Liver (tissue), 9 donors: Measurements from ENCODE around the gene FAM184A. TPM values are rescaled to one million over a fixed set of nuclear protein-coding genes. Genes with fewer than 3 reads are reported as not detected.

Experiments
- DNase-seq: peaks from one replicate; pipeline ENCODE4 v3.0.0-alpha.2; 2017; ENCODE audit warnings: low spot score
- H3K27ac ChIP-seq, 2 donors: one replicate each; pipeline ENCODE4 v1.7.0; 2013; ENCODE audit warnings: inconsistent platforms in 2 of 2, low read length in 2 of 2, control low read depth in 1 of 2, low read depth in 1 of 2, mild to moderate bottlenecking in 1 of 2
- H3K27me3 ChIP-seq, 4 donors: one replicate each; pipeline versions ENCODE4 v1.6.1 to v1.7.0; 2013; ENCODE audit warnings: low read length in 3 of 4, inconsistent platforms in 1 of 4, mild to moderate bottlenecking in 1 of 4, moderate library complexity in 1 of 4; ENCODE audit not compliant: control insufficient read depth in 4 of 4, insufficient read depth in 4 of 4
- H3K36me3 ChIP-seq, 4 donors: one replicate each; pipeline versions ENCODE4 v1.6.1 to v1.7.0; 2013; ENCODE audit warnings: low read length in 3 of 4, mild to moderate bottlenecking in 3 of 4, low read depth in 1 of 4, moderate library complexity in 1 of 4; ENCODE audit not compliant: control insufficient read depth in 4 of 4, insufficient read depth in 3 of 4
- H3K4me1 ChIP-seq, 4 donors: one replicate each; pipeline versions ENCODE4 v1.6.1 to v1.7.0; 2013; ENCODE audit warnings: low read length in 3 of 4, mild to moderate bottlenecking in 3 of 4, moderate library complexity in 1 of 4; ENCODE audit not compliant: control insufficient read depth in 4 of 4, insufficient read depth in 4 of 4
- H3K4me3 ChIP-seq, 3 donors: one replicate each; pipeline versions ENCODE4 v1.6.1 to v1.7.0; 2013; ENCODE audit warnings: low read length in 3 of 3, control low read depth in 1 of 3, low read depth in 1 of 3, mild to moderate bottlenecking in 1 of 3
- H3K9ac ChIP-seq, 2 donors: one replicate each; pipeline ENCODE4 v1.7.0; 2013; ENCODE audit warnings: low read length in 2 of 2, mild to moderate bottlenecking in 2 of 2, moderate library complexity in 2 of 2, control low read depth in 1 of 2, low read depth in 1 of 2
- H3K9me3 ChIP-seq, 4 donors: one replicate each; pipeline versions ENCODE4 v1.6.1 to v1.7.0; 2013; ENCODE audit warnings: low read length in 3 of 4; ENCODE audit not compliant: control insufficient read depth in 4 of 4
- EGR1 ChIP-seq, 2 donors: IDR thresholded peaks; 2 replicates each; pipeline ENCODE4 v1.6.1; 2016 to 2018; ENCODE audit warnings: antibody characterized with exemption in 2 of 2, low read depth in 2 of 2
- FOXA2 ChIP-seq: IDR thresholded peaks from 2 replicates; pipeline ENCODE4 v1.6.1; 2016; ENCODE audit warnings: antibody characterized with exemption
- GABPA ChIP-seq, 2 donors: IDR thresholded peaks in 1 of 2; conservative IDR thresholded peaks in 1 of 2; 2 replicates each; pipeline ENCODE4 v1.6.1; 2016; ENCODE audit warnings: antibody characterized with exemption in 2 of 2, mild to moderate bottlenecking in 1 of 2, moderate library complexity in 1 of 2
- HNF4A ChIP-seq, 2 donors: conservative IDR thresholded peaks; 2 replicates each; pipeline ENCODE4 v1.6.1; 2016; ENCODE audit warnings: antibody characterized with exemption in 2 of 2, mild to moderate bottlenecking in 2 of 2
- JUND ChIP-seq, 2 donors: IDR thresholded peaks; 2 replicates each; pipeline ENCODE4 v1.6.1; 2016; ENCODE audit warnings: antibody characterized with exemption in 2 of 2
- NR2F2 ChIP-seq: IDR thresholded peaks from 2 replicates; pipeline ENCODE4 v1.6.1; 2016; ENCODE audit warnings: antibody characterized with exemption
- RXRA ChIP-seq, 2 donors: IDR thresholded peaks; 2 replicates each; pipeline ENCODE4 v1.6.1; 2017 to 2018; ENCODE audit warnings: antibody characterized with exemption in 2 of 2, mild to moderate bottlenecking in 1 of 2
- SP1 ChIP-seq: IDR thresholded peaks from 2 replicates; pipeline ENCODE4 v1.6.1; 2018; ENCODE audit warnings: antibody characterized with exemption, mild to moderate bottlenecking
- TAF1 ChIP-seq: conservative IDR thresholded peaks from 2 replicates; pipeline ENCODE4 v1.6.1; 2016; ENCODE audit warnings: antibody characterized with exemption, mild to moderate bottlenecking
- YY1 ChIP-seq: IDR thresholded peaks from 2 replicates; pipeline ENCODE4 v1.6.1; 2016; ENCODE audit warnings: antibody characterized with exemption, mild to moderate bottlenecking
- WGBS: extraction: QIAGEN DNeasy Blood & Tissue Kit; methylation state at CpG from one replicate; pipeline ENCODE4 v1.1.7; 2013; 5-methylcytosine and 5-hydroxymethylcytosine counted together
- polyA plus RNA-seq, 2 donors: library from polyadenylated mRNA; stranded (reverse) in 1 of 2; unstranded in 1 of 2; fragments of 200-250 nt in 1 of 2; fragments of >200 nt in 1 of 2; fragmentation: Nextera tagmentation in 1 of 2; extraction: Ambion mirVana in 1 of 2; gene quantifications; one replicate each; pipeline versions ENCODE4 v1.2.1 to v1.2.3, GENCODE V29; 2013 to 2015
- total RNA-seq, 2 donors: library from RNA; depleted of rRNA; stranded (reverse); fragments of >200 nt; gene quantifications; one replicate each; pipeline ENCODE4 v1.2.3, GENCODE V29; 2014
- TF ChIP-seq, protein P1 (sequence below): IDR thresholded peaks from 2 replicates; pipeline ENCODE4 v1.6.1; 2016; ENCODE audit warnings: antibody characterized with exemption, mild to moderate bottlenecking
- TF ChIP-seq, protein P2 (sequence below): IDR thresholded peaks from 2 replicates; pipeline ENCODE4 v1.6.1; 2016; ENCODE audit warnings: antibody characterized with exemption
- TF ChIP-seq, protein P3 (sequence below): IDR thresholded peaks from 2 replicates; pipeline ENCODE4 v1.6.1; 2016; ENCODE audit warnings: antibody characterized with exemption
- TF ChIP-seq, protein P4 (sequence below): fragments of 150-350 bp; IDR thresholded peaks from 2 replicates; pipeline ENCODE4 v1.5.1; 2017; ENCODE audit warnings: improper control_type of control experiment, low read depth, low read length; ENCODE audit not compliant: missing input control
- TF ChIP-seq, protein P5 (sequence below): IDR thresholded peaks from 2 replicates; pipeline ENCODE4 v1.6.1; 2016; ENCODE audit warnings: antibody characterized with exemption
- donor health status: healthy.
- donor health status: healthy.
- donor health status: healthy.
- donor health status: healthy.
- donor health status: healthy.

The FAM184A gene
- total and polyA plus RNA-seq, 4 donors: 1.0 to 7.4 (median 4.0) TPM

DNA sequence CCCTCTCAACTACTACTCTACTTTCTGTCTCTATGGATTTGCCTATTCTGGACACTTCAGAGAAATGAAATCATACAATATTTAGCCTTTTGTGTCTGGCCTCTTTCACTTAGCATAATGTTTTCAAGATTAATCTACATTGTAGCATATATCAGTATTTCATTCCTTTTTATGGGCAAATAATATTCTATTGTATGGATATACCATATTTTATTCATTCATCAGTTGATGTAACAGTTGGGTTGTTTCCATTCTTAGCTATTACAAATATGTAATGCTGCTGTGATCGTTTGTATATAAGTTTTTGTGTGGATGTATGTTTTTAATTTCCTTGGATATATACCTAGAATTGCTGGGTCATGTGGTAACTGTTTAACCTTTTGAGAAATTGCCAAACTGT is 23.4 kb downstream of the FAM184A start:
- no peak overlapping the region for H3K4me3 ChIP-seq
- H3K27ac ChIP-seq: no peak overlapping the region
- no peaks in the 10 kb centered on the region for H3K9me3 ChIP-seq
- TF ChIP-seq, protein P1, sequence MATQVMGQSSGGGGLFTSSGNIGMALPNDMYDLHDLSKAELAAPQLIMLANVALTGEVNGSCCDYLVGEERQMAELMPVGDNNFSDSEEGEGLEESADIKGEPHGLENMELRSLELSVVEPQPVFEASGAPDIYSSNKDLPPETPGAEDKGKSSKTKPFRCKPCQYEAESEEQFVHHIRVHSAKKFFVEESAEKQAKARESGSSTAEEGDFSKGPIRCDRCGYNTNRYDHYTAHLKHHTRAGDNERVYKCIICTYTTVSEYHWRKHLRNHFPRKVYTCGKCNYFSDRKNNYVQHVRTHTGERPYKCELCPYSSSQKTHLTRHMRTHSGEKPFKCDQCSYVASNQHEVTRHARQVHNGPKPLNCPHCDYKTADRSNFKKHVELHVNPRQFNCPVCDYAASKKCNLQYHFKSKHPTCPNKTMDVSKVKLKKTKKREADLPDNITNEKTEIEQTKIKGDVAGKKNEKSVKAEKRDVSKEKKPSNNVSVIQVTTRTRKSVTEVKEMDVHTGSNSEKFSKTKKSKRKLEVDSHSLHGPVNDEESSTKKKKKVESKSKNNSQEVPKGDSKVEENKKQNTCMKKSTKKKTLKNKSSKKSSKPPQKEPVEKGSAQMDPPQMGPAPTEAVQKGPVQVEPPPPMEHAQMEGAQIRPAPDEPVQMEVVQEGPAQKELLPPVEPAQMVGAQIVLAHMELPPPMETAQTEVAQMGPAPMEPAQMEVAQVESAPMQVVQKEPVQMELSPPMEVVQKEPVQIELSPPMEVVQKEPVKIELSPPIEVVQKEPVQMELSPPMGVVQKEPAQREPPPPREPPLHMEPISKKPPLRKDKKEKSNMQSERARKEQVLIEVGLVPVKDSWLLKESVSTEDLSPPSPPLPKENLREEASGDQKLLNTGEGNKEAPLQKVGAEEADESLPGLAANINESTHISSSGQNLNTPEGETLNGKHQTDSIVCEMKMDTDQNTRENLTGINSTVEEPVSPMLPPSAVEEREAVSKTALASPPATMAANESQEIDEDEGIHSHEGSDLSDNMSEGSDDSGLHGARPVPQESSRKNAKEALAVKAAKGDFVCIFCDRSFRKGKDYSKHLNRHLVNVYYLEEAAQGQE: no peak
- TF ChIP-seq, protein P2, sequence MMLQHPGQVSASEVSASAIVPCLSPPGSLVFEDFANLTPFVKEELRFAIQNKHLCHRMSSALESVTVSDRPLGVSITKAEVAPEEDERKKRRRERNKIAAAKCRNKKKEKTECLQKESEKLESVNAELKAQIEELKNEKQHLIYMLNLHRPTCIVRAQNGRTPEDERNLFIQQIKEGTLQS: no peak
- TF ChIP-seq GABPA (IDR thresholded peaks at IDR 0.05 in 1 of 2, conservative IDR thresholded peaks at IDR 0.05 in 1 of 2) (no peak), RXRA (IDR thresholded peaks at IDR 0.05) (no peak), EGR1 (IDR thresholded peaks at IDR 0.05; ENCODE audit: low read depth in 2 of 2) (no peak), HNF4A (conservative IDR thresholded peaks at IDR 0.05) (no peak), NR2F2 (no peak)
- TF ChIP-seq, protein P3, sequence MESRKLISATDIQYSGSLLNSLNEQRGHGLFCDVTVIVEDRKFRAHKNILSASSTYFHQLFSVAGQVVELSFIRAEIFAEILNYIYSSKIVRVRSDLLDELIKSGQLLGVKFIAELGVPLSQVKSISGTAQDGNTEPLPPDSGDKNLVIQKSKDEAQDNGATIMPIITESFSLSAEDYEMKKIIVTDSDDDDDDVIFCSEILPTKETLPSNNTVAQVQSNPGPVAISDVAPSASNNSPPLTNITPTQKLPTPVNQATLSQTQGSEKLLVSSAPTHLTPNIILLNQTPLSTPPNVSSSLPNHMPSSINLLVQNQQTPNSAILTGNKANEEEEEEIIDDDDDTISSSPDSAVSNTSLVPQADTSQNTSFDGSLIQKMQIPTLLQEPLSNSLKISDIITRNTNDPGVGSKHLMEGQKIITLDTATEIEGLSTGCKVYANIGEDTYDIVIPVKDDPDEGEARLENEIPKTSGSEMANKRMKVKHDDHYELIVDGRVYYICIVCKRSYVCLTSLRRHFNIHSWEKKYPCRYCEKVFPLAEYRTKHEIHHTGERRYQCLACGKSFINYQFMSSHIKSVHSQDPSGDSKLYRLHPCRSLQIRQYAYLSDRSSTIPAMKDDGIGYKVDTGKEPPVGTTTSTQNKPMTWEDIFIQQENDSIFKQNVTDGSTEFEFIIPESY: no peak
- TF ChIP-seq, protein P4, sequence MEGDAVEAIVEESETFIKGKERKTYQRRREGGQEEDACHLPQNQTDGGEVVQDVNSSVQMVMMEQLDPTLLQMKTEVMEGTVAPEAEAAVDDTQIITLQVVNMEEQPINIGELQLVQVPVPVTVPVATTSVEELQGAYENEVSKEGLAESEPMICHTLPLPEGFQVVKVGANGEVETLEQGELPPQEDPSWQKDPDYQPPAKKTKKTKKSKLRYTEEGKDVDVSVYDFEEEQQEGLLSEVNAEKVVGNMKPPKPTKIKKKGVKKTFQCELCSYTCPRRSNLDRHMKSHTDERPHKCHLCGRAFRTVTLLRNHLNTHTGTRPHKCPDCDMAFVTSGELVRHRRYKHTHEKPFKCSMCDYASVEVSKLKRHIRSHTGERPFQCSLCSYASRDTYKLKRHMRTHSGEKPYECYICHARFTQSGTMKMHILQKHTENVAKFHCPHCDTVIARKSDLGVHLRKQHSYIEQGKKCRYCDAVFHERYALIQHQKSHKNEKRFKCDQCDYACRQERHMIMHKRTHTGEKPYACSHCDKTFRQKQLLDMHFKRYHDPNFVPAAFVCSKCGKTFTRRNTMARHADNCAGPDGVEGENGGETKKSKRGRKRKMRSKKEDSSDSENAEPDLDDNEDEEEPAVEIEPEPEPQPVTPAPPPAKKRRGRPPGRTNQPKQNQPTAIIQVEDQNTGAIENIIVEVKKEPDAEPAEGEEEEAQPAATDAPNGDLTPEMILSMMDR: no peak
- H3K36me3 ChIP-seq: no peaks in the 10 kb centered on the region
- no peaks in the 10 kb centered on the region for H3K27me3 ChIP-seq
- no peak for DNase-seq
- no peaks in the 10 kb centered on the region for H3K4me1 ChIP-seq
- no peak overlapping the region for H3K9ac ChIP-seq
- WGBS: 92% methylated on average over 1 of the region's 1 CpG

DNA sequence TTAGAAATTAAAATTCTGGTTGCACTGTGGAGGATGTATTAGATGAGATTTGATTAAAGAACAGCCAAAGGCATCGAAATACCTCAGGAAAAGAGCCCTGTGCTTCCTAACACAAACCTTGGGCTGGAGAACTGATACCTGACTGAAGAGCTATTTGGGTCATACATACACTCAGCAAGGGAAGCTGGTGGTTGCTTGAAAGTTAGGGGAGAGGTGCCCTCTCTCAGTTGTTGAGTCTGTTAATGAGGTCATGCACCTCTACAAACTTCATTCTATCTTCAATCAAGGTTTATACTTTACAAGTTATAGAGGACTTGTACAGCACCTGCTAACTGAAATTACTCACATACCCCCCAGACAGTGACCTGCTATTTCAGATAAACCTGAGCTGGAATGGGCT is 25.5 kb downstream of the FAM184A start:
- H3K4me1 ChIP-seq: no peaks in the 10 kb centered on the region
- H3K9ac ChIP-seq: no peak overlapping the region
- no peak for DNase-seq
- no peak overlapping the region for H3K4me3 ChIP-seq
- no peaks in the 10 kb centered on the region for H3K36me3 ChIP-seq
- H3K27ac ChIP-seq: no peak overlapping the region
- WGBS: 90% methylated on average over 1 of the region's 1 CpG
- H3K27me3 ChIP-seq: no peaks in the 10 kb centered on the region
- no peaks in the 10 kb centered on the region for H3K9me3 ChIP-seq
- no peak for TF ChIP-seq YY1
- TF ChIP-seq, protein P1: no peak
- TF ChIP-seq GABPA (IDR thresholded peaks at IDR 0.05 in 1 of 2, conservative IDR thresholded peaks at IDR 0.05 in 1 of 2): no peak
- TF ChIP-seq, protein P5, sequence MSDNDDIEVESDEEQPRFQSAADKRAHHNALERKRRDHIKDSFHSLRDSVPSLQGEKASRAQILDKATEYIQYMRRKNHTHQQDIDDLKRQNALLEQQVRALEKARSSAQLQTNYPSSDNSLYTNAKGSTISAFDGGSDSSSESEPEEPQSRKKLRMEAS: no peak
- TF ChIP-seq TAF1: no peak
- TF ChIP-seq EGR1 (IDR thresholded peaks at IDR 0.05; ENCODE audit: low read depth in 2 of 2): no peak
- TF ChIP-seq, protein P3: no peak
- no peak for TF ChIP-seq SP1
- TF ChIP-seq FOXA2: no peak
- TF ChIP-seq, protein P4: no peak
- no peak for TF ChIP-seq JUND (IDR thresholded peaks at IDR 0.05)
